ENCODE data around the gene TMEM260.
"Not testable (repeated sequence)": the region's sequence is repeated elsewhere in the genome, so short reads cannot be mapped to it uniquely, and the experiment has no call there.

The TMEM260 gene

GRCh38 chr14:56603648-56604047 lies 24.1 kb downstream of the TMEM260 start:
- DNase-seq = no peak

- no peak for DNase-seq
These were observed 29.1 kb downstream of the TMEM260 start for GRCh38 chr14:56608689-56609088.

GRCh38 chr14:56611663-56612062 lies 32.1 kb downstream of the TMEM260 start:
- not testable (repeated sequence) for DNase-seq

GRCh38 chr14:56617084-56617483 lies 37.5 kb downstream of the TMEM260 start:
- no peak for DNase-seq

GRCh38 chr14:56630707-56631106 lies 51.1 kb downstream of the TMEM260 start:
- DNase-seq = no peak

GRCh38 chr14:56632195-56632594 lies 52.6 kb downstream of the TMEM260 start:
- DNase-seq = no peak

GRCh38 chr14:56633544-56633943 lies 53.9 kb downstream of the TMEM260 start:
- DNase-seq = no peak

GRCh38 chr14:56635041-56635440 lies 55.4 kb downstream of the TMEM260 start:
- no peak for DNase-seq

GRCh38 chr14:56647493-56647892 lies 67.9 kb downstream of the TMEM260 start:
- no peak for DNase-seq

- no peak for DNase-seq
These were observed 69.1 kb downstream of the TMEM260 start for GRCh38 chr14:56648508-56649301.

- DNase-seq = no peak
These were observed 69.8 kb downstream of the TMEM260 start for GRCh38 chr14:56649382-56649781.

- DNase-seq = no peak
These were observed 70.5 kb downstream of the TMEM260 start for GRCh38 chr14:56650048-56650447.

- DNase-seq = no peak
These were observed 71.4 kb downstream of the TMEM260 start for GRCh38 chr14:56650979-56651378.

- no peak for DNase-seq
These were observed 78.0 kb downstream of the TMEM260 start for GRCh38 chr14:56657604-56658003.

- no peak for DNase-seq
These were observed 79.8 kb downstream of the TMEM260 start for GRCh38 chr14:56659378-56659777.

GRCh38 chr14:56659964-56660551 lies 80.5 kb downstream of the TMEM260 start:
- peak; percentile 24 for DNase-seq

- DNase-seq = no peak
These were observed 81.2 kb downstream of the TMEM260 start for GRCh38 chr14:56660677-56661389.

- no peak for DNase-seq
These were observed 81.9 kb downstream of the TMEM260 start for GRCh38 chr14:56661478-56661877.

- DNase-seq = no peak
These were observed 85.3 kb downstream of the TMEM260 start for GRCh38 chr14:56664811-56665421.

GRCh38 chr14:56666294-56666693 lies 86.7 kb downstream of the TMEM260 start:
- no peak for DNase-seq

- no peak for DNase-seq
These were observed 87.1 kb downstream of the TMEM260 start for GRCh38 chr14:56666716-56667115.

GRCh38 chr14:56667290-56667689 lies 87.7 kb downstream of the TMEM260 start:
- not testable (repeated sequence) for DNase-seq

GRCh38 chr14:56676042-56676441 lies 96.4 kb downstream of the TMEM260 start:
- no peak for DNase-seq

- DNase-seq = no peak
These were observed 99.2 kb downstream of the TMEM260 start for GRCh38 chr14:56678838-56679237.
